ENCODE measurements around the gene LRRC1. TPM values are rescaled to one million over a fixed set of nuclear protein-coding genes. Genes with fewer than 3 reads are reported as not detected.

LRRC1 gene
- total RNA-seq, 1 donor from 2014 or later, result 2.6 TPM

DNA sequence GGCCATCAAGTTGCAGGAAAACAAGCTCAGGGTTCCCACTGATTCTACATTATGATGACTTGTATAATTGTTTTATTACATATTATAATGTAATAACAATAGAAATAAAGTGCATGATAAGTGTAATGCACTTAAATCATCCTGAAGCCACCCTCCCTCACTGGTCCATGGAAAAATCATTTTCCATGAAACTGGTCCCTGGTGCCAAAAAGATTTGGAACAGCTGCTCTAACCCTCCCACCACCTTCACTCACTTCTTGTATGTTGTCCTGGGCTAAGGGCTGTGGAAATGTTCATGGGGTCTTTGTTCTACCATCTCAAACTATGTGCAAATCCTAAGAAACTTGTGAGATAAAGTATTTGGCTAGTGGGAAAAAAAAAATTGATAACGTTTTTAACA lies 133.8 kb downstream of the LRRC1 start:
- Mint-ChIP-seq H3K4me1 (ENCODE audit: low read depth, unreplicated experiment) (peaks cover 4% of the 10 kb centered on the region), H3K9me3 (ENCODE audit: unreplicated experiment) (no peaks in the 10 kb centered on the region), H3K27ac (ENCODE audit: unreplicated experiment) (no peak overlapping the region), H3K27me3 (ENCODE audit: unreplicated experiment) (peaks cover 7% of the 10 kb centered on the region), H3K4me3 (ENCODE audit: unreplicated experiment) (no peak overlapping the region), H3K36me3 (ENCODE audit: unreplicated experiment) (peaks cover 4% of the 10 kb centered on the region)
- TF ChIP-seq, protein P1, sequence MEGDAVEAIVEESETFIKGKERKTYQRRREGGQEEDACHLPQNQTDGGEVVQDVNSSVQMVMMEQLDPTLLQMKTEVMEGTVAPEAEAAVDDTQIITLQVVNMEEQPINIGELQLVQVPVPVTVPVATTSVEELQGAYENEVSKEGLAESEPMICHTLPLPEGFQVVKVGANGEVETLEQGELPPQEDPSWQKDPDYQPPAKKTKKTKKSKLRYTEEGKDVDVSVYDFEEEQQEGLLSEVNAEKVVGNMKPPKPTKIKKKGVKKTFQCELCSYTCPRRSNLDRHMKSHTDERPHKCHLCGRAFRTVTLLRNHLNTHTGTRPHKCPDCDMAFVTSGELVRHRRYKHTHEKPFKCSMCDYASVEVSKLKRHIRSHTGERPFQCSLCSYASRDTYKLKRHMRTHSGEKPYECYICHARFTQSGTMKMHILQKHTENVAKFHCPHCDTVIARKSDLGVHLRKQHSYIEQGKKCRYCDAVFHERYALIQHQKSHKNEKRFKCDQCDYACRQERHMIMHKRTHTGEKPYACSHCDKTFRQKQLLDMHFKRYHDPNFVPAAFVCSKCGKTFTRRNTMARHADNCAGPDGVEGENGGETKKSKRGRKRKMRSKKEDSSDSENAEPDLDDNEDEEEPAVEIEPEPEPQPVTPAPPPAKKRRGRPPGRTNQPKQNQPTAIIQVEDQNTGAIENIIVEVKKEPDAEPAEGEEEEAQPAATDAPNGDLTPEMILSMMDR (IDR thresholded peaks at IDR 0.05; ENCODE audit: partially characterized antibody, unreplicated experiment), result no peak
- no peak for DNase-seq

DNA sequence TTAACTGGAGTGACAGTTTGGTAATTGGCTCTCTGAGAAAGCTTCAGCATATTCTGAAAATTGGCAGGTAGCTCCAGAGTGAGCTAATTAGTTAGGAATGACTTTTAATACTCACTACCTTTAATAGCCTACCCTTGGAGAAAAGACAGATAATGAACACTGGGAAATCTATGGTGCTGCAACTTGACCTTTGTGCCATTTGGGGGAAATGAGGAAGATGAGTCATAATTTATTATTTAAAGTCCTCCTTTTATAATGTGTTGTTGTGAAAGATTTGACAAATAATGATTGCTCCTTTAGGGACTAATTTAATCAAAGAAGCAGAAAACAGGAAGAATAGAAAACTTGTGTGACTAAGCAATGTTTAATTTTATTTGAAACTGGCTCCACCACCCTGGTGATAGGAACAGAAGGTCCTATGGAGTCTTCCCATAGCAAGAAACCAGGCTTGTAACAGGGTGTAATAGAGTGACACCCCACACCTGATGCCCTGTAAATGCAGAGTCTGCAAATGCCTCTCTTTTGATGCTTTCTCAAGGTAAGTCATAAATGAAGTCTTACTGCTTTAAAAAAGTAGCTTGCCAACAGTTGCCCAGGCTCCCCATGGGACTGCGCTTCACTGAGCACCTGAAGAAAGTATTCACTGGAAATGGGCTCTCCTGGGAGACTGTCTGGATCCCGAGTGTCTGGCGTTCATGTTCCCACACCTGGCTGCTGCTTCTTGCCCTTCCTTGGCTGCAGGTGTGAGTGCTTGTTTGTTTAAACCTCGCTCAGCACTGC lies 134.4 kb downstream of the LRRC1 start:
- H3K4me3 Mint-ChIP-seq (ENCODE audit: unreplicated experiment), result no peak overlapping the region
- peaks cover 4% of the 10 kb centered on the region for H3K4me1 Mint-ChIP-seq (ENCODE audit: low read depth, unreplicated experiment)
- no peak for DNase-seq
- no peak overlapping the region for H3K27ac Mint-ChIP-seq (ENCODE audit: unreplicated experiment)
- H3K36me3 Mint-ChIP-seq (ENCODE audit: unreplicated experiment), result peaks cover 4% of the 10 kb centered on the region
- H3K27me3 Mint-ChIP-seq (ENCODE audit: unreplicated experiment), result peaks cover 7% of the 10 kb centered on the region
- TF ChIP-seq, protein P1 (IDR thresholded peaks at IDR 0.05; ENCODE audit: partially characterized antibody, unreplicated experiment), result no peak
- H3K9me3 Mint-ChIP-seq (ENCODE audit: unreplicated experiment), result no peaks in the 10 kb centered on the region

DNA sequence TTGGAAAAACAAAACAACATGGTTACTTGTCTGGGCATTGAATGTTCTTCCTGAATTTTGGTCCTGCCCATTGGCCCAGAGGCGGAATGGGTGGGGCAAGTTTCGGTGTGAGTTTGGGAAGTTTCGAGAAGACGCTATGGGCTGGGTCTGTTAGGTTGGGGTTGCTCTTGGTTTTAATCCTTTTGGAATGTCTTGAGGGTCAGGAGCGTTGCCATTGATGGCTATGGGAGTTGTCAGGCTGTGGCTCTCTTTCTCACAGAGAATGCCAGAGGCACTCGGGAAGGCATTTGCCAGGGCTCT lies 135.0 kb downstream of the LRRC1 start:
- Mint-ChIP-seq H3K36me3 (ENCODE audit: unreplicated experiment) (peaks cover 4% of the 10 kb centered on the region), H3K27ac (ENCODE audit: unreplicated experiment) (no peak overlapping the region), H3K27me3 (ENCODE audit: unreplicated experiment) (peaks cover 7% of the 10 kb centered on the region), H3K4me3 (ENCODE audit: unreplicated experiment) (no peak overlapping the region), H3K4me1 (ENCODE audit: low read depth, unreplicated experiment) (peaks cover 4% of the 10 kb centered on the region), H3K9me3 (ENCODE audit: unreplicated experiment) (no peaks in the 10 kb centered on the region)
- DNase-seq, result no peak
- TF ChIP-seq, protein P1 (IDR thresholded peaks at IDR 0.05; ENCODE audit: partially characterized antibody, unreplicated experiment), result no peak

DNA sequence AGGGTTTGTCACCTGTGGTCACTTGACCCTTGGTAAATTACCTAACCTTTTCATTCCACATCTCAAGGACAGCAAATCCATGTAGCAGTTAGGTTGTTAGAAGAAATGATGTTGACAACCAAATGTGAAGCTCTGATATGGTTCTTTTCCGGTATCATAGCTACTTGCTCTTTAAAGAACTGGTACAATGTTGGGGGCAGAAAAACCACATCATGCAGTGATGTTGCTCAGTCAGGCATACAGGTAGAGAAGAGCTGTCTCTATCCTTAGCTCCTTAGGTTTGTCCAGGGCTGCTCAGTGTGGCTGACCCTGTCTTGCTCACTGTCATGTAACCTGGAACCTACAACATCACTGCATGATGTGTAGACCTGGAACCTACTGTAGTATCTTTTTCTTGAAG lies 135.5 kb downstream of the LRRC1 start:
- no peak overlapping the region for H3K4me3 Mint-ChIP-seq (ENCODE audit: unreplicated experiment)
- no peak overlapping the region for H3K27ac Mint-ChIP-seq (ENCODE audit: unreplicated experiment)
- H3K36me3 Mint-ChIP-seq (ENCODE audit: unreplicated experiment), result peaks cover 4% of the 10 kb centered on the region
- no peaks in the 10 kb centered on the region for H3K9me3 Mint-ChIP-seq (ENCODE audit: unreplicated experiment)
- no peak for DNase-seq
- TF ChIP-seq, protein P1 (IDR thresholded peaks at IDR 0.05; ENCODE audit: partially characterized antibody, unreplicated experiment), result no peak
- peaks cover 4% of the 10 kb centered on the region for H3K4me1 Mint-ChIP-seq (ENCODE audit: low read depth, unreplicated experiment)
- peaks cover 7% of the 10 kb centered on the region for H3K27me3 Mint-ChIP-seq (ENCODE audit: unreplicated experiment)

DNA sequence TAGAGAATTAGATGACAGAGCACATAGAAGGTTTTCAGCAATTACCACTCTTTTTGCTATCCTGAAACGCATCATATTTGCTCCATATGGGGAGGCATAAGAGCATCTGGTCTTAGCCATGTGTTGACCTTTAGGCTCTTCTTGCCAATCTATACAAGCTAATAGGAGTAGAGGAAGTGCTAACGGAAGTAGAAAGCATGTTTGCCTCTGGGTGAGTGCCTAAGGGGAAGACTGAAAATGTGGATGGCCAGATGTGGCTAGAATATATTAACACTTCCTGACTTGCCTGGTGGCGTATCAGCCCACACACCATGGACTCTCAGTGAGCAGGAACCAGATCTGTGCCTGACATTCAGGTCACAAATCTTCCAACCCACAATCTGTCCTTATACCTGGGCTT lies 136.3 kb downstream of the LRRC1 start:
- TF ChIP-seq, protein P1 (IDR thresholded peaks at IDR 0.05; ENCODE audit: partially characterized antibody, unreplicated experiment), result no peak
- DNase-seq, result no peak
- H3K4me1 Mint-ChIP-seq (ENCODE audit: low read depth, unreplicated experiment), result peaks cover 4% of the 10 kb centered on the region
- no peaks in the 10 kb centered on the region for H3K9me3 Mint-ChIP-seq (ENCODE audit: unreplicated experiment)
- H3K27me3 Mint-ChIP-seq (ENCODE audit: unreplicated experiment), result peaks cover 7% of the 10 kb centered on the region
- H3K27ac Mint-ChIP-seq (ENCODE audit: unreplicated experiment), result no peak overlapping the region
- H3K36me3 Mint-ChIP-seq (ENCODE audit: unreplicated experiment), result peaks cover 4% of the 10 kb centered on the region
- H3K4me3 Mint-ChIP-seq (ENCODE audit: unreplicated experiment), result no peak overlapping the region

Measured in glutamatergic neuron (in vitro differentiated cells).